Lower lobe of right lung (tissue), 1 donor: Measurements from ENCODE around the gene ATP8B1. TPM values are rescaled to one million over a fixed set of nuclear protein-coding genes. Genes with fewer than 3 reads are reported as not detected.

Source experiments
- total RNA-seq: library from RNA; stranded (reverse); fragmentation: NEBNext Ultra II Directional; extraction: Animal tissue kit (Norgen Biotek cat#: 25700); gene quantifications from one replicate; pipeline ENCODE4 v1.2.1, GENCODE V29; 2021
- donor health status: DM: no; HTN: yes; CAD: no; lungs with severe emphysema.

ATP8B1 gene
- total RNA-seq, 1 donor from 2014 or later: 27.2 TPM

Other genes with a start within 250 kb of the ATP8B1 start
- 25.7 TPM for gene FECH, start 216.6 kb downstream of the ATP8B1 start, total RNA-seq
- 94.8 TPM for gene NARS1, start 181.5 kb downstream of the ATP8B1 start, total RNA-seq
- 203 TPM for gene NEDD4L, start 240.9 kb upstream of the ATP8B1 start, total RNA-seq